Measurements from ENCODE around the gene INPP5A.
"Not testable (repeated sequence)": the region's sequence is repeated elsewhere in the genome, so short reads cannot be mapped to it uniquely, and the experiment has no call there.

The INPP5A gene

GRCh38 chr10:132793213-132793612 lies 255.6 kb downstream of the INPP5A start:
- no peak for DNase-seq

DNA sequence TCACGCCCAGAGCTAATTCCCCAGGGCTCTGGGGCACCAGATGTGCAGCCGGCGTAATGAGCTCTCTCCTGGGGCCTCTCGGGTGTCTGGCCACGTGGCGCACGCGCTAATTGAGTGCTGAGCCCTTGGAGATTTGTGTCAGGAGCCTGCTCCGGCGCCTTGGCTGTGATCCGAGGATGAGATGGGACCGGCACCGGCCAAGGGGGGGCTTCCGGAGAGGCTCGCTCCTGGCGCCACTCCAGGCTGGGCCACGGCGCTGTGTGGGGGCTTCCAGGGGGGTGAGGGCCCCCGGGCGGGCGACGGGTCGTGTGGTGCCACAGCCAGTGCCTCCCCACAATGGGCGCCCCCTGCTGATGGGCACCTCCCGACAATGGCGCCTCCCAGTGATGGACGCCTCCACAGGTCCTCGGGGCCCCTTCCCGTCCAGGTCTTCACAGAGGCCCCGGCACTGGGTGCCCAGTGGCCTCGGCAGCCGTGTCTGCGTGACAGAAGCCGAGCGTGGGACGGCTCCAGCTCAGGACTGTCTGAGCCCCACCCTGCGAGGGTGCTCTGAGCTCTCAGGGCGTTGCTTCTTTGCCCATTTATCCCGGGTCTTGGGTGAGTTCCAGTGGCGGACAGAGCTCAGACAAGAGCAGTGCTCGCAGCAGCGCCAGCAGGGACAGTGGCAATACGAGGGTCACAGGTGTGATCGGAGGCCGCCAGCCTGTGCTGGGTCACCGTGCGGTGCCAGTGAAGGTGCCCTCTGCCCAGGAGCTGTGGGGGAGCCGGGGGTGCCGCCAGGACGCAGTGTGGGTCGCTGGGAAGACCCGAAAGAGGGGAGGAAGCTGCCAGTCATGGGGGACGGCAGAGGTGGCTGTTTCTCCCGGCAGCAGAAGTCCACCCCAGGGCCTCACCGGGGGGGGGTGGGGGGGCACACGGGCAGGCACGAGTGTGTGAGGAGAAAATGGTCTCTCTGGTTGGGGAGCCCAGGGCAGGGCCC lies 256.6 kb downstream of the INPP5A start:
- no peak for DNase-seq

DNA sequence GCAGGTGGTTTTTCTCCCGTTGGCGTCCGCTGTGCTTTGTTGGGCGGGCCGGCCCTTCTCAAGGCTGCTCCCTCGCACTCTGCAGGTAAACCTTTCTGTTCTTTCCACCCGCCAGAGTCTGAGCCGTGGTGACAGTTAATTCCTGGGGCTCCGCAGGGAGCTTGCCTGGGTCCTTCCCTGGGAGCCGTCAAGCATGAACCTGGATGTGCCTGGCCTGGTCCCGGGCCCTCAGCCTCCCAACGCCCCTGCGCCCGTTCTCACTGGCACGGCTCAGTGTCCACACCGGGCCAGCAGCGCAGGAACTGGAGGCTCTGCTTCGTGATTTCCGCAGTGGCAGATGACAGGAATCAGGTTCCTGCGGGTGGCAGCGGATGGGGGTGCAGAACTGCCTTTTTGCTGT lies 259.3 kb downstream of the INPP5A start:
- no peak for DNase-seq

DNA sequence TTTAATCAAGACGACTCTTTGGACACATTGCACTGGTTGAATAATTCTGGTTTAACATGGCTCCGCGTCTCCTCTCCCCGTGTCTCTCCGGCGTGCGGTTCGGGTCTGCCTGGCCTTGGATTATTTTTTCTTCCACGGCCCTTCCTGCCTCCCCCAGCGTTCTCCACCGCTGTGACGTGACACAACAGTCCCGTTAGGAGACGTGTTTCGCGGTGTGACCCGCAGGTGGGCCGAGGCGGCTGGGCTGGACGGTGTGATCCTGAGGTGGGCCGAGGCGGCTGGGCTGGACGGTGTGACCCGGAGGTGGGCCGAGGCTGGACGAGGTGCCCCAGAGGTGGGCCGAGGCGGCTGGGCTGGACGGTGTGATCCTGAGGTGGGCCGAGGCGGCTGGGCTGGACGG lies 260.4 kb downstream of the INPP5A start:
- DNase-seq = not testable (repeated sequence)

GRCh38 chr10:132798403-132798802 lies 260.8 kb downstream of the INPP5A start:
- DNase-seq = no peak

- no peak for DNase-seq
Observed at GRCh38 chr10:132798876-132799275, 261.3 kb downstream of the INPP5A start.

DNA sequence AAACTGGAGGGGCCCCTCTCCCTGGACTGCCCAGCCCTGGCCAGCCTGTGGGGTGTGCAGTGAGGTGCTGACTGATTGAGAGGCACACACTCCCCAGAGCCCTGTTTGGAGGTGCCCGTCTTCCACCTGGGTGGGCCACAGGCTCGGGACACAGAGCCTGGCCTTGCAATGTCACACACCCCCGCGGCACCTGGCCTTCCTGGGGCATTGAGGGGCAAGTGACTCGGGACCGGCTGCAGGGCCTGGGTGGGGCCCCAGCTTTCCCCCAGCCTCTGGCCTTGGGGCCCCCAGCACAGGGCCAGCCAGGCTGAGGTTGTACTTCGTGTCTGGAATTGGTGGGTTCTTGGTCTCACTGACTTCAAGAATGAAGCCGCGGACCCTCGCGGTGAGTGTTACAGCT lies 262.3 kb downstream of the INPP5A start:
- DNase-seq = no peak

DNA sequence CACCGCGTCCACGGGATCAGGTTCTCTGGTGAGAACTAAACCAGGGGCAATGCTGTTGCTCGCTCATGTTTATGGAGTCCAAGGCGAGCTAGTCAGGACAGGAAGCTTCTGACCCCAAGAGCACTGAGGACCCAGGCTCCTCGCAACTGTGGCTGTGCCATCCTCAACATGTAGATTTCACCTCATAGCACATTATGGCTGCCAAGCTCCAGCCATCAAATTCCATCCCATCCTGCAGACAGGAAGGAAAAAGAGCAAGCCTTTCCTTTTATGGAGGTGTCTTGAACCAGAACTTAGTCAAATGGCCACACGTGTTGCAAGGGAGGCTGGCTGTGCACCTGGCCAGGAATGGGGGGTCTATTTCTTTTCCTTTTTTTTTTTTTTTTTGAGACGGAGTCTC lies 264.5 kb downstream of the INPP5A start:
- no peak for DNase-seq

GRCh38 chr10:132802694-132803320 lies 265.2 kb downstream of the INPP5A start:
- no peak for DNase-seq

GRCh38 chr10:132803416-132804210 lies 266.0 kb downstream of the INPP5A start:
- no peak for DNase-seq

DNA sequence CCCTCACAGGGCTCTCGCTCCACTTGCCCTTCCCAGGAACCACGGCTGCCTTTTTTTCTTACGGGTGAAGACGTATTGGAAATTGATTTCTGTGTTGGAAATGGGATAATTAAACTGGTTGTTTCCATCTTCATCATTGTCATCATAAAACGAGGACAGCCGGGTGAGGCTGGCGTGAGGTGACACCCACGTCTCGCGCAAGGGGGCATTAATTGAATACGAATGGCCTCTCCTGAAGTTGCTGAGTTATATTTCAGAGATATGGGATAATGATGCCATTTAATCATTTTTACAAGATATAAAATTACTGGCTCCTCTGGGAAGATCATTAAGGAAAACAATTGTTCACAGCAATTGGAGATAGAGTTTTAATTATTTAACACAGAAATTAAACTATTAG lies 266.7 kb downstream of the INPP5A start:
- no peak for DNase-seq

DNA sequence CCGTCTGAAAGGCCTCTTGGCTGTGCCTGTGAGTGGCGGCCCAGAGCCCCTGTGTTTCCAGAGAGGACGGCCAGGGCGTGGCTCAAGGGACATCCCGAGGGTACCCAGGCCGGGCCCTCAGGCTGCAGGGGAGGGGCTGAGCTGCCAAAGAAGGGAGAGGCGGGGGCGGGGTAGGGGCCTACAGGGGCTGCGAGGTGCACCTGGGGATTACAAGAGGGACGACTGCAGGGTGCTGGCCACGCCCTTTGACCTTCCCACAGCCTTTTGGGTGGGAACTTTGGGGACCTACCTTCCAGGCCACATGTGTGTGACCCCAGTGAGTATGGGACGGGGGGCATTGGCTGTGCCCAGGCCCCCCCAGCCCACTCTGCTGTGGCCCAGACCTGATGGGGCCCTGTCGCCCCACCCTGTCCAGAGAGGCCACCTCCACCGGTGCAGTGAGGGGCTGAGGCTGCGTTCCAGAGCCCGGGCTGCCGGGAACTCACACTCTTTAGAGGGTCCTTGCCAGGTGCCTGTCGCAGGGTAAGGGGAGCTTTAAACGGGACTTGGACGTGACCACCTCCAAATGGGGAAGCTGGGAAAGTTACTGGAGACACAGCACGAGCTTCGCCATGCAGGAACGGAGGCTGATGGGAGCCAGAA lies 267.3 kb downstream of the INPP5A start:
- no peak for DNase-seq

DNA sequence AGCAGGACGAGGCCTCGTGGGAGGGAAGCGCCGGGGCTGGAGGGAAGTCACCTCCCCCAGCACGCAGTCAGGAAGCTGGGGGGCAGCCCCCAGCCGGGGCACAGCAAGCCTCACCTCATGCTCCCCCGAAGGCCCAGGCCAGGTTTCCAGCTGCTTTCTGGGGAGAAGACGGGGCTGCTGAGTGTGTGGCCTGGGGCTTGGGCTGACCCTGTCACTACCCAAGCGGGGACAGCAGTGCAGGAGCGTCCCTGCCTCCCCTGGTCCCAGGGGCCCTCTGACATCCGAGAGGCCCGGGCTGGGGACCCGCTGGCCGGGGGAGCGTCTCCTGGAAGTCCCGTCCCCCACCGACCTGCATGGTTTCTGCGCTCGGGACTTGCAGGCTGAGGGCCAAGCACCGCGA lies 268.0 kb downstream of the INPP5A start:
- DNase-seq = no peak

- DNase-seq = no peak
Observed at GRCh38 chr10:132806110-132806509, 268.5 kb downstream of the INPP5A start.

- no peak for DNase-seq
Observed at GRCh38 chr10:132806561-132807003, 269.0 kb downstream of the INPP5A start.

DNA sequence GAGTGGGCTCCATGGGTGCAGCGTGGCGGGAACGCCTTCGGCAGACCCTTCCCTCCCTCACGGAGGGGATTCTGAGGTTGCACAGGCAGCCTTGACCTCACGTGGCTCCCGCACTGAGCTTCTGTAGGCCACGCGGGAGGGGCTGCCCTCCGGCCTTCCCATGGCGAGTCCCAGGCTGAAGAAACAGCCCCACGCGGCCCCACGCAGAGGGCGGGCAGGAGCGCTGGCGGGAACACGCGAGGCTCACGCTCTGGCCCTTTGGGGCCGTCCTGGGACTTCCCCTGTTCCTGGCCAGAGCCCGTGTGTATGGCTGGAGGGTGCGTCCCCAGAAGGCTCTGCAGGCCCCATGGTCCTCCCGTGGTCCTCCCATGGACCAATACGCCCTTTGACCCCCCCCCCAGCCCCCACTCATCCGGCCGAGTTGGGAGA lies 270.0 kb downstream of the INPP5A start:
- DNase-seq = no peak

- no peak for DNase-seq
Observed at GRCh38 chr10:132808383-132809231, 271.0 kb downstream of the INPP5A start.

DNA sequence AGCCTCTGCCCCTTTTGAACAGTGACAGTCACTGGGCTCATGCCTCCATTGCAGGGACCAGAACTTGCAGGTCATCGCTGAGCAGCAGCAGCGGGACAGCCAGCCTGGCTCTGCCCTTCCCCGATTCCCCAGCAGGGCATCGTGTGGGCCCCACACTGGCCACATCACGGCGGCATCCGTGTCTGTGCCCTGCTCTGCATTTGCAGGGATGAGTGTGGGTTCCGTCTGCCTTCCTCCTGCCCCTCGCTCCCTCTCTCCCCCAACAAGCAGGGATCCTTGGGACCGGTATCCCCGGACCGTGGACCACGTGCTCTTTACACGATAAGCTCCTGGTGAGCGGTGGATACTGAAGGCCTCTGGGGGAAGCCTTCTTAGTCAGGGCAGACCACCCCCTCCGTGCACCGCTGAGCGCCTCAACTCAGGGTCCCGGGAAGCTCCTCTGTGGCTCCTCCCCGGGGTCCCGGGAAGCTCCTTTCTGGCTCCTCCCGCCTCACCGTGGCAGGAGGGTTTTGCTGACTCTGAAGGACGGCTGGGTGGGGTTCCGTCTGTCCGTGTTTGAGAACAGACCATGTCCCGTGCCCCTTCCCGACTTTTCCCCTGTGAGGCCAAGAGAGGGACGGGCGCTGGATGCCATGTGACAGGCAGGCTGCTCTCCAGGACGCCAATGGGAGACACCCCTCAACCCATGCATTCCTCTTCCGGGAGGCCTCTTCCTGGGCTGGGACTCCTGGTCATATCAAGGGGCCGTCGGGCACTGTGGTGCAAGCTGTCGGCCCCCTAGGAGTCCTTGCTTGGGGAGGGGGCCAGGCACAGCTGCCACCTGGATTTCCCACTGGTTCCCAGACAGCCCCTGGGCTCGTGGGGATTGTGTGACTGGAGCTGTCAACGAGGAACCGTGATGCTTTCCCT lies 271.9 kb downstream of the INPP5A start:
- DNase-seq = no peak

- no peak for DNase-seq
Observed at GRCh38 chr10:132810141-132810806, 272.7 kb downstream of the INPP5A start.
